RPMI7951 (cell line): ENCODE data around the gene FAM163A. TPM values are rescaled to one million over a fixed set of nuclear protein-coding genes. Genes with fewer than 3 reads are reported as not detected.

ENCODE experiments used
- DNase-seq: peaks from one replicate; pipeline ENCODE4 v3.0.0-alpha.2; 2012; ENCODE audit warnings: low read depth
- total RNA-seq: library from RNA; depleted of rRNA; stranded (reverse); fragments of >200 nt; shearing (Covaris generic); gene quantifications from 2 replicates; pipeline ENCODE4 v1.2.3, GENCODE V29; 2014

Gene FAM163A
- total RNA-seq, 1 experiment from 2014 or later: not detected

DNA sequence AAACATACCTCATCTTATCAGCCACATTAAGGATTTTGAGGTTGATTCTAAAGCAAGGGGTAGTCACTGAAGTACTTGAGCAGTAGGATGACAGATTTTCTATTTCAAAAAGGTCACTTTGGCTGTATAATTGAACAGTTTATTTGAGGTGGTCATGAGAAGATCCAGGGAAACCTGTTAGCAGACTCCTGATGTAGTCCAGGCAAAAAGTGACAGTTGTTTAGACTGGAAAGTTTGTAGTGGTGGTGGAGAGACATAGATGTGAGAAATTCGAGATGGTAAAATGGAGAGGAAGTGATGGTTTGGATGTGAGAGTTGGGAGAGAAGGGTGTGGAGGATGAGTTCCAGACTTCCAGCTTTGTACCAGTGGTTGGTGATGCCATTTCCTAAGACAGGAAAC is 7.5 kb downstream of the FAM163A start:
- no peak for DNase-seq

DNA sequence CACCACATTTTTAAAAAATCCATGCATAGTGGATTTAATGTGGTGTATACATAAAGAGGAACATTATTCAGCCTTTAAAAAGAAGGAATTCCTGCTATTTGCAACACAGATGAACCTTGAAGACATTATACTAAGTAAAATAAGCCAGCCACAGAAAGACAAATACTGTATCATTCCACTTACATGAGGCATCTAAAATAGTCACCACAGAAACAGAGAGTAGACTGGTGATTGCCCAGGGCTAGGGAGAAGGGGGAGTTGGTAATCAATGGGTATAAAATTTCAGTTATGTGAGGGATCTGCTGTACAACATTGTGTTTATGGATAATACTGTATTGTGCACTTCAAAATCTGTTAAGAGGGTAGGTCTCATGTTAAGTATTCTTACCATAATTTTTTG is 10.0 kb downstream of the FAM163A start:
- DNase-seq: peak; percentile 9

DNA sequence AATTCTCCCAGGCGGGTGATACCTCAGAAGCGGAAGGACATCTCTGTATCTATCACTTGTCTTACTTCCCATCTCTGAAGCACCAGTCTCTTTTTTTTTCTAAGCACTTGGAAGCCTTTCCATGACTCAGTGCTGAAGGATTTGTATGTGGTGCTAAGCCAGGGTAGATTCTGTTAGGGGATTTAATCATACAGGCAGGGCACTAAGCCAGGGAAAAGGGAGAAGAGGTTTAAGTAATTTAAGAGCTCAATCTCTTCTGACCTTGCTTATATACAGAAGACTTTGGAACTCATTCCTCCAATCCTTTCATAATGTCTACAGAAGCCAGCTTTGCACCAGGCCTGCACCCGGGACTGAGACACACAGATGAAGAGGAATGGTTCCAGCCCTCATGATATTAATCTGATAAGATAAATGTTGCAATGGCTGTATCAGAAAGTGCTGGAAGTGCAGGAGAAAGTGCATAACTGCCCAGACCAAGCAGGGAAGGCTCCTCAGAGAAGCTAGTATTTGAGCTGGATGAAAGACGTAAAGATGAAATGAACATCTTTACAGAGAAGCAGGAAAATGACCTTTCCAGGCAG is 11.0 kb downstream of the FAM163A start:
- DNase-seq: peak; percentile 65

DNA sequence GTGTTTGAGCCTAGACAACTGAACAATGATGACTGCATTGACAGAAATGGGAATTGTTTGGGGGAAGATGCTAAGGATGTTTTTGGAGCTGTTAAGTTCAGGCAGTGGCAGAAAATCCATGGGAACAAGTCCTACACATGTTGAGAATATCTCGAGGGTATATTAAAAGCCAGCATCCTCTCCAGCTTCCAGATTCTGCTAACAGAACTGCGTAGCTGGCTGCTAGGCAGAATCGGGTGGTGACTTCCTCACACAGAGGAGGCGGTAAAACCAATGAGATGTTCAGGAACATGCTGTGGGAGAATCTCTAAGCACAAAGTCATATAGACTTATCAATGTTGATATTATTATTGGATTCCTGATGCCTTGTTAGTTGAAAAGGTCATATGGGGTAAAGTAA is 14.8 kb downstream of the FAM163A start:
- no peak for DNase-seq

DNA sequence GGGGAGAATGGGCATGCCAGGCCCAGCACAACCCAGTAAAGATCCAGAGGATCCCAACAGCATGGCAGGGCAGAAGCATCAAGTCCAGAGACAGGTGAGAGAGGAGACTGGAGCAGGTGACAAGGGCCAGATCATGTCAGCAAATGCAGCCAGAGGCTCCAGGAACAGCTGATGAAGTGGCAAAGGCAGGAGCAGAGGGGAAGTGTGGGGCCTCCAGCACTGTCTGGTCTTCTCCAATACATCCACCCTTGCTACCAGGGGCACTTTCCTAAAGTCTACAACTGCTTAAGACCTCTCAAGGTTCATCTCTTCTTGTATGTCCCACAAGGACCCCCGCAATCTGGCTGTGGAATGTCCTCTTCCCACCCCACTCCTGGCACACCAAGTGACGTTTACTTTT is 17.4 kb downstream of the FAM163A start:
- no peak for DNase-seq

DNA sequence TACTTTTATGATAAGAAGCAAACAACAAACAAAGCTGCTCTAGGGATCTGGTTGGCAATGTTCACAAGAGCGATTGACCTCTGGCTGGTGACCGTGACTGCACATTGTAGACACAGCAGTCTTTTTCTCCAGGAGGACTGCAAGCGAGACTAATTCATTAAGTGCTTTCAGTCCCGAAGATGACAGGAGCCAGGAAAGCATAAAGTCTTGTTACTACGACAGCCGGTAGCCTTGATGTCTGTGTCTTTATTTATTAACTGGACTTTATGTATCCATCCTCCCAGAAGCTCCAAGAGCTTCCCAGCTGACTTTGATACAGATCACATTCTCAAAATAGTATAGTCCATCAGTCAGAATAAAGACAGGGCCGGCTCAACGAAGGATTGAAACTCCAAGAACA is 18.2 kb downstream of the FAM163A start:
- DNase-seq: no peak

DNA sequence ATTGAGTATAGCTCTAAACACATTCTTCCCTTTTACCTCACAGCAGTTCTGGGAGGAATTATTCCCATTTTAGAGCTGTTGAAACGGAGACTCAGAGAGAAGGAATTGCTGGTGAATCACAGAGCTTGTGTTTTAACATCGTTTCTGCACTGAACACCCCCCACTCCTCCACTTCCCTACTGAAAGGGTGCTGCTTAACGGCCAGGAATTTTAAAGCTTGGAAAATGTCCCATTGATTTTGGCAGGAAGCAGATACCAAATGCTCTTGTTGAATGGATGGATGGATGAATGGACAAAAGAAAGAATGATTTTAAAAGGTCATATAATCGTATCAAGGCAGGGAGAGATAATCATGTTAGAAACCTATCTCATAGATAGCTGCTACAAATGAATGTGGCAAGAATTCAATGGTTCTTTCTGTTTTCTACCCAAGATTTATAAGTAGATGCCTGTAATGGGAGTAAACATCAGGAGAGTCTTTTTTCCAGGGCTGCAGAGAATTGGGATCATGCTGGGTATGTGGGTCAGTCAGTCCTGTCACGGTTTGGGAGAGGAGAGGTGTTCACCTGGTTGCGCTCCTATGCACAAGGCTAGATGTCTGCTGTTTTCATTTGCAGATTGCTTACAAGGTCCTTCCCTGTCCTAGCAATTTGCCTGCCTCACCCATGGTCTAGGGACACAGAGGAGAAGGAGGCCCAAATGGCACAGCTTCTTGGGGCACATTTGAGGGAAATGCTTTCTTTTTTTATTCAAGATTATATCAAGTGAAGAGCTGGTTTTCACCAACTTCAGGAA is 19.0 kb downstream of the FAM163A start:
- DNase-seq: no peak

DNA sequence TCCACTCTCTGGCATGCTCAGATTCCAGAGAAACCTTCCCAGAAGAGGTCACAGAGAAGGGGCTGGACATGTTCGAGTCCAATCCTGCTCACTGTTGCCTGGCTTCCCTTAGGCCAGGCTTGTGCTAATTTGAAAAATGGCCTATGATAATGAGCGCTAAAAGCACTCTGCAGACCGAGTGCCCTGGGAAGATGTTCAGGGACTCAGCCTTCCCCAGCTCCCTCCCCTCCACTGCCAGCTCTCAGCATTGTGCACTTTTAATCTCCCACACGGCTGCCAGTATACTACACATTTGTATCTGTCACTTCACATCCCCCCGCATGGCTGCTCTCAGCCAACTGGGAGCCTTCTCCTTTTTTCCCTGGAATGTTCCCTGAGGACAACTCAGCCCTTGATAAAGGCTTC is 24.1 kb downstream of the FAM163A start:
- no peak for DNase-seq

DNA sequence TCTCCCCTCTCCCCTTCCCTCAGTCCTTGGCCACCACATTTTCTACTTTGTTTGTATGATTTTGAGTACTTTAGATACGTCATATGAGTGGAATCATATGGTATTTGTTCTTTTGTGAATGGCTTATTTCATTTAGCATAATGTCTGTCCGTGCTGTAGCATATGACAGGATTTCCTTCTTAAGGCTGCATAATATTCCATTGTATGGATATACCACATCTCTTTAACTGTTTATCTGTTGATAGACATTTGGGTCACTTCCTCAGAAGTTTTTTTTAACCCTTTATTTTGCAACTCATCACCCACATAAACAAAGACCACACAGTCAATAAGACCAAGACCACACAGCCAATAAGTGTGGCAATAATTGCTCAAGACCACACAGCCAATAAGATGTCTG is 24.9 kb downstream of the FAM163A start:
- DNase-seq: no peak

DNA sequence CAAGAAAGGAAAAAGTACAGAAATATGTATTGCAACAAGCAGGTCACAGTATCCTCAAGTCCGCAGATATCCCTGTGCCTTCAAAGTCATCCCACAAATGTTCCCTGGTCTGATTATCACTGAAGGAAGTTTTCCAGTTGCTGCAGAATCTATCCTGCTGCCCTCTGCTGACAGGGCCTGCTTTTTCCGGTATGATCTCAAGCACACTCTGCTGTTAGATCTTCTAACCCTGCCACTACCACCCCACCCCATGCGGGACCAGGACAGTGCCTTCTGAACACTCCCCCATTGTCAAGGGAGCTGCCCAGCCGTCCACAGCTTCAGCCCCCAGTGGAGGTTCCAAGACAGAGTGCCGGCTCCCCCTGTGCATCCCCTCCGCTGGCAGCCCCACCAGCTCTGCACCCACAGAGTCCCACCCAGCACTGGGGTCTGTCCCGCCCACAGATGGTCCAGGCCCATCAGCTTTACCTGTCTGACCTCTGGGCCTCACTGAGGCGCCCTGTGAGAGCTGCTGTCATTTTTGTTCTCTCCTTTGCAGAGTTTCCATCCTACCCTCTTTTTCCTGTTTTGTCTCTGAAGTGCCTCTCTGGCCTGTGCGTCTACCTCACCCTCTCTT is 27.9 kb downstream of the FAM163A start:
- DNase-seq: no peak

DNA sequence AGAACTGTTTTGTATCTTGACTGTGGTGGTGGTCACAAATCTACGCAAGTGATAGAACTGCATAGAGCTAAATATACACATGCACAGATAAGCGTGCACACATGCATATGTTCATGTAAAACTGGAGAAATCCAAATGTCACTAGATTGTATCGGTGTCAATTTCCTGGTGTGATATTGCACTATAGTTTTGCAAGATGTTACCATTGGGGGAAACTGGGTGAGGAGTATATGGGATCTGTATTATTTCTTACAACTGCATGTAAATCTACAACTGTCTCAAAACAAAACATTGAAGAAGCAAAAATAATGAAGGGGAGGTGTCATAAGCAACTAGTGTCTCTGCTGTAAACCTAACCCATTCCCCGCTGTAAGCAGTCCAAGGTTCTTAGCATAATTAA is 30.2 kb downstream of the FAM163A start:
- no peak for DNase-seq

DNA sequence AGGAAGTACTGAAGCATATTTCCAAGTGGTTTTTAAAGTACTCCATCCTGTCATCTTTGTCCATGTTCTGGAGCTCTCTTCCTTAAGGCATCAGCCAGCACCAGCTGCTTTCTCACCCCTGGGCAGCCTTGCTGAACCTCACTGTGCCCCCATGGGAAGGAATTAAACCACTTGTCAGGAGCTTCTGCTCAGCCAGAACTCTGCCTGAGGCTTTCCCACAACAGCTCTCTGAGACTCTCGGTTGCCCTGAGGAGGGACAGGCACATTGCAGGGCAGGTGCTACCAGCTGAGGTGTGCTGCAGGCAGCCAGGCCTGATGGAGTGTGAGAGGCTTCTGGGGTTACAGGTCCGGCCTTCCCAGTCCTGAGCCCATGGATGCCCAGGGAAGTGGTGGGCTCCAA is 30.9 kb downstream of the FAM163A start:
- DNase-seq: no peak

DNA sequence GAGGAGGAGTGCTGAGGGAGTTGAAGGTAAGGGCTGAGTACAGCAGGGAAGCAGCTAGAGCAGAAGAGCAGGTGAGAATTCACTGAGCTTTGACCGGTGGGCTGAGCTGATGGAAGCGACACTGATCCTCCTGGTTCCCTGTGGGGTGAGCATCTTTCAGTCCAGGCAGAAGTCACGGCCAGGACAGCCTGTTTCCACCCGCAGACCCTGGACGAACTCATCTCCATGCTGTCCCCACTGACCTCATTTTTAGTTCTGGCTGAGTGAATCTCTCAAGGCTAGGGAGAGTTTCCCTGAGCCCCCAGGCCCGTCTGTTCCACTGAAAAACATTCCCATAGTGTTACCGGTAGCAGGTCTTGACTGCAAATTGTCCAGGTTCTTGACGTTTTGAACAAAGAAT is 31.5 kb downstream of the FAM163A start:
- no peak for DNase-seq

DNA sequence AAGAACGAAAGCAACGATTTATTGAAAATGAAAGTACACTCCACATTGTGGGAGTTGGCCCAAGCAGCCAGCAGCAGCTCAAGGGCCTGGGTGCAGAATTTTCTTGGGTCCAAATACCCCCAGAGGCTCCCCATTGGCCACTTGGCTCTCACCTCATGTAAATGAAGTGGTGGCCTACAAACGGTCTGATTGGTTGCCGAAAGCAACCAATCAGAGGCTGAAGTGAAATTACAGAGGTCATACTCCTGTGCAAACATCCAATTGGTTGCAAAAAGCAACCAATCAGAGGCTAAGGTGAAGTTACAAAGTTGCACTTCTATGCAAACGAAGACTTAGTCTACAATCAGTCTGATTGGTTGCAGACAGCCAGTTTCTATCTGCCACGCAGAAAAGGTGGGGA is 31.9 kb downstream of the FAM163A start:
- DNase-seq: peak; percentile 46

DNA sequence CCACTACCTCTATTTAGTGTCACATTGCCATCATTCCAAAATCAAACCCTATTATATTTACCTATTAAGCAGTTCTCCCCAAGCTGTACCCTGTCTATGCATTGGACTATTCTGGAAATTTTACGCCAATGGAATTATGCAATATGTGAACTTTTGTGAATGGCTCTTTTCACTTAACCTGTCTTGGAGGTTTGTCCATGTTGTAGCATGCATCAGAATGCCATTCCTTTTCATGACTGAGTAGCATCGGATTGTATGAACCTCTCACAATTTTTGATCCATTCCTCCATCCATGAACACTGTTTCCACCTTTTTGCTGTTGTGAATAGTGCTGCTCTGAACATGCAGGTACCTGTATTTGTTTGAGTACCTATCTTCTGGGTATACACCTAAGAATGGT is 33.7 kb downstream of the FAM163A start:
- DNase-seq: no peak

DNA sequence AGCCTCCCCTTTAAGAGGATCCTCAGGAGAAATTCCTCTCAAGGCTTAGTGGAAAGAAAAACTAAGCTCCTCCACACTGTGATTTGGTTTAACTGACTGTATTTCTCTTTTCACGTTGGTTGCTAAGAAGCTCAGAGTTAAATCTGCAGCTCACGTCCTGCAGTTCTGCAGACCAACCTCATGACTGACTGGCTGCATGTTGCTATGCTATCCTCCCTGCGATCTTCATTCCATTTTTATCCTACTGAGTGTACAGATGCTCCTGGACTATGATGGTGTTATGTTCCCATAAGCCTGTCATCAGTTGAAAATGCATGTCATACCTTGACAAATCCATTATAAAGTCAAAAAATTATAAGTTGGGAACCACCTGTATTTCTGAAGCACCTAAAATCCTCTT is 34.6 kb downstream of the FAM163A start:
- no peak for DNase-seq

DNA sequence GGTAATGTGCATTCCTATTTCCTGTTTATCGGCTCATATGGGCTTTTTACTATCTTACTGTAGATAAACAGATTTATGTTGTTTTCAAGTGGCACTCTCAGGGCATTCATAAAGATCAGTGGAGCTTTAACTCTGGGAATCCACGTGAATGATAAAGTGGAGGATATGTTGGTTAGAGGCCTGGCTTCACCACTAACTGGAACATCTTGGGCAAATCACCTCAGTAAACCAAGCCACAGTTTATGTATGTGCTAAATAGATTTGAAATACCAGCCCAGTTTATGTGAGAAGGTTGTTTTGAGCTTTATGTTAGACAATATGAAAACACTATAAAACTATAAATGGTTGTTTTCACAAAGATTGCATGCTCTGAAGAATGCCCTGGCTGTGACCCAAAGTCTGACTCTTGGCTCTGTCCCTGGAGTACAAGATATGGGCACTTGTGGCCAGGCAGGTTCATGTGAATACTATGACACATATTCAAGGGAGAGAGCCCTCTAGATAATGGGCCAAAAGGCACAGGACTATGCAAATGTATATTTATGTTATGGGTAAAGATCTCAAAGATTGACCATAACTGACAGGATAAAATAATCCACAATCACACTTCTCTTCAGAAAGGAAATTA is 36.7 kb downstream of the FAM163A start:
- DNase-seq: no peak

DNA sequence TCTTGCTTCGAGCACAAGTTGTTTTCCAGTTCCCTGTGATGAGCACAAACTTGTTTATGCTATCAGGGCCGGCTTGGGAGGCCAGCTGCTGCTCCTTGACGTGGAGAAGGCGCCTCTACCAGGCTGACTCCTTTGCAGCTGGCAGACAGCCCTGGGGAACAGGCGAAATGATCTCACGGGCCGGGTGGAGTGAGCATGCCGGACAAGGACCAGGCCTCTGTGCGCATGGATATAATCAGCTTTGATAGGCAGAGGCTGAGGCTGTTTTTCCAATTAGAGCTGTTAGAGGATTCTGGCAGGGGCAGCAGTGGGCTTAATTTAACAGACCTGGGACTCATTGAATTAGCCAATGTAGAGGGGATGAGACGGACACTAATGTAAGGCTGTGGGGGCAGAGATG is 38.9 kb downstream of the FAM163A start:
- DNase-seq: no peak

DNA sequence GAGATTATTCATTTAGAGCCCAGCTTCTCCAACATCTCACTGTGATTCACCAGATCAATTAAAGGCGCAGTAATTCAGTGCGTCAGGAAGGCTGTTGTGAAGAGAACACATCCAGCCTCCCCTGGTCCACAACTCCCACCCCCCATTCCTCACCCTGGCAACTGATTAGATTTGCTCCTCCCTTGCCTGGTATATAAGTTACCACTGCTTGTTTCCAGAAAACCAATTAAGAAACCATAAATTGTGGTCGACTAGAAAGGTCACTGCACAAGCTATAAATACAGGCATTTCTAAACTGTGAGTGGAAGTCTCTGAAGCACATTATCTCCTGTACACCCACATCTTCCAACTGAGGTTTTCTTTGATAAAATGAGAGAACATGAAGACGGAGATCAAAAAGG is 41.9 kb downstream of the FAM163A start:
- DNase-seq: no peak

DNA sequence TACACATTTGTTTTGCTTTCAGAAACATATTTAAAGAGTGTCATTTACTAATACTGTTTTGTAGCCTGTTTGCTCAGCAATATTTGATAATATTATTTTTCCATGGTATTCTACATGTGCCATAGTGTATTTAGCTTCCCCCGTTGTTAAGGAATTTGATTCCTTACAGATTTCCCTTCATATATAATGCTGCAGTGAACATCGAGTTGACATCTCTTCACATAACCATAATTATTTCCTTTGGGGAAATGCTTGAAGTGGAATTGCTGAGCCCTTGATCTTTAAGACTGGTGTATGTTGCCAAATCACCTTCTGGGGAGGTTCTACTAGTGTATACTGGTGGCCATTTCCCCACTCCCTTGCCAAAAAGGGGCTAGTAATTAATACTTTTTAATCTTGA is 42.6 kb downstream of the FAM163A start:
- DNase-seq: no peak

DNA sequence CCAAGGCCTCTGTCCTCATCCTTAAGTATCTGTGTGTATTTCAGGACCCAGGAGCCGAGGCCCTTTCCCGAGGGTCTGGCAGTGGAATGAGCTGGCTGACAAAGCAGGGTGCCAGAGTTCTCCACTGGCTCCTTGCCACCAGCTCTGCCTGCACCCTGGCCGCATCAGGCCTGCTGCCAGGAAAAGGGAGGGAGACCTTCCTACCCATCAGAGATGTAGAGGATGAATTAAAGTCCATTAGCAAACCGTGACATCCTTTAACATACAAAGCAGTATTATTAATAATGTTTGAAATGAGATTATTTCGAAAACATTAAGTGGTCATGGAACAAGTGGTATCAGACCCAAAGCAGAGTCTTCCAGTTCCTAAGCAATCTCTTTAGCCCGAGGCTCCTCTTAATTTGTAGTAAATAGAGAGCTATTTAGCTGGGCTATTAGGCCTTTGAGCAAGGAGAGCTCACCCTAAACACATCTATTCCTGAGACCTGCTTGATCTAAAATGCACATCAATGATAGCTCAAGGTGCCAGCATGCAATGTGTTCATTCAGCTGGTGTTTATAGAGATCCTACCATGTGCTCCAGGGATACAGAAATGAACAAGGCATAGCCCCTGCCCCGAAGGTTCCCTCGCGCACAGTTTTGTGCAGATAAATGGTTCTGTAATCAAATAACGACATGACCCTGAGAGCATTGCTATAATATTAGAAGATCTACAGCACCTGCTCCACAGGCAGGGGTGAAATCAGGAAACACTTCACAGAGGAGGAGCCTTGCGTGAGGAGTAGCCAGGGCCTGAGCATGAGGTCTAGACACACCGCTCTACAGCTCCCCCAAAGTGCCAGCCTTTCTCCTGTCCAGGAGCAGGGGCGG is 44.0 kb downstream of the FAM163A start:
- DNase-seq: no peak

DNA sequence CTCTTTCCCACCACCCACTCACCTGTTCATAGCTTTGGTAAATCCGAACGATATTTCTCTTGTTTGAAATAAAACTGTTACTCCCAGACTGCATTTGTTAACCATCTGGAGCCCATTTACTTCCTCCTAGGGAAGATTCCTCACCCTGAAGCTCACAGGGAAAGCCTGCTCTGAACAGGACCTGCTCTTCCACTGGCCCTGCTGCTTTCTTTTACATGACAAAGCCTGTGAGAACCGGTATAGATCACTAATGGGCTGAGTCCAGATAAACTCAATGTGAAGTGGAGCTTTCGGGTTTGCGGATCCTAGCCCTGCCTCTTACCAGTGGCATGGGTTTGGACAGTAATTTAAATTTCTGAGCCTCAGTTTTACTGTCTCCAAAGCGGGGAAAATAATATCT is 45.2 kb downstream of the FAM163A start:
- DNase-seq: no peak
